Loucy (cell line): ENCODE data around the gene TPST2.

ENCODE experiments used
- EZH2phosphoT487 ChIP-seq: fragments of 200-600 bp; IDR thresholded peaks from 2 replicates; pipeline ENCODE4 v1.6.1; 2018; ENCODE audit warnings: antibody characterized with exemption, mild to moderate bottlenecking, moderate library complexity, borderline replicate concordance
- TF ChIP-seq, protein P1 (sequence below): fragments of 200-600 bp; sonication (generic); conservative IDR thresholded peaks from 2 replicates; pipeline ENCODE4 v1.5.1; 2014; ENCODE audit warnings: mild to moderate bottlenecking, antibody characterized with exemption, low read length

DNA sequence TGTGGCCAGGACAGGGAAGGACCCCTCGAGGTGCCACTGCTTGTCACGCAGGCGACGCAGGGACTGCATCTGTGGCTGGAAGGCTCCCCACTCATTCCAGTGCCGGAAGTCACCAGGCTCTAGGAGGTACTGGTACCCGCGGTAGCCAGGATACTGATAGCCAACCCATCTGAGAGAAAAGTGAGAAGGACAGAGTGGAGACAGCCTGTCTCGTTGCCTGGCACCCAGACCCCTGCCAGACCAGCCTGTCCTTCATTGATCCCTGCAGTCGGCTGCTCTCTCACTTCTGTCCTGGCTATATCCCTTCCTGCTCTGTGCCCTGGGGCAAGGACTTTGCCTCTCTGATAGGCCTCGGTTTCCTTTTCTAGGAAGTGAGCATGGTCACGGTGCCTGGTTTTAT lies 9.6 kb upstream of the TPST2 start:
- TF ChIP-seq, protein P1, sequence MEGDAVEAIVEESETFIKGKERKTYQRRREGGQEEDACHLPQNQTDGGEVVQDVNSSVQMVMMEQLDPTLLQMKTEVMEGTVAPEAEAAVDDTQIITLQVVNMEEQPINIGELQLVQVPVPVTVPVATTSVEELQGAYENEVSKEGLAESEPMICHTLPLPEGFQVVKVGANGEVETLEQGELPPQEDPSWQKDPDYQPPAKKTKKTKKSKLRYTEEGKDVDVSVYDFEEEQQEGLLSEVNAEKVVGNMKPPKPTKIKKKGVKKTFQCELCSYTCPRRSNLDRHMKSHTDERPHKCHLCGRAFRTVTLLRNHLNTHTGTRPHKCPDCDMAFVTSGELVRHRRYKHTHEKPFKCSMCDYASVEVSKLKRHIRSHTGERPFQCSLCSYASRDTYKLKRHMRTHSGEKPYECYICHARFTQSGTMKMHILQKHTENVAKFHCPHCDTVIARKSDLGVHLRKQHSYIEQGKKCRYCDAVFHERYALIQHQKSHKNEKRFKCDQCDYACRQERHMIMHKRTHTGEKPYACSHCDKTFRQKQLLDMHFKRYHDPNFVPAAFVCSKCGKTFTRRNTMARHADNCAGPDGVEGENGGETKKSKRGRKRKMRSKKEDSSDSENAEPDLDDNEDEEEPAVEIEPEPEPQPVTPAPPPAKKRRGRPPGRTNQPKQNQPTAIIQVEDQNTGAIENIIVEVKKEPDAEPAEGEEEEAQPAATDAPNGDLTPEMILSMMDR = no peak
- no peak for TF ChIP-seq EZH2phosphoT487
